ENCODE results near the gene USP47.

GRCh38 chr11:11864332-11864731 lies 22.6 kb downstream of the USP47 start:
- TF ChIP-seq CTCF (IDR thresholded peaks at IDR 0.05; ENCODE audit: low read depth, low read length, poor library complexity, severe bottlenecking) (no peak), EZH2phosphoT487 (IDR thresholded peaks at IDR 0.05; ENCODE audit: borderline replicate concordance, low read length) (no peak)

Data from DOHH2 (cell line).